ENCODE results near the gene EFCAB11. TPM values are rescaled to one million over a fixed set of nuclear protein-coding genes. Genes with fewer than 3 reads are reported as not detected.

The EFCAB11 gene
- total RNA-seq, 2 experiments from 2014 or later = 7.0 to 9.5 TPM

- intact Hi-C loops (cut with micrococcal nuclease) = no loop called here
- no peak for DNase-seq
Measured at GRCh38 chr14:89747126-89747525, 207.4 kb downstream of the EFCAB11 start.

DNA sequence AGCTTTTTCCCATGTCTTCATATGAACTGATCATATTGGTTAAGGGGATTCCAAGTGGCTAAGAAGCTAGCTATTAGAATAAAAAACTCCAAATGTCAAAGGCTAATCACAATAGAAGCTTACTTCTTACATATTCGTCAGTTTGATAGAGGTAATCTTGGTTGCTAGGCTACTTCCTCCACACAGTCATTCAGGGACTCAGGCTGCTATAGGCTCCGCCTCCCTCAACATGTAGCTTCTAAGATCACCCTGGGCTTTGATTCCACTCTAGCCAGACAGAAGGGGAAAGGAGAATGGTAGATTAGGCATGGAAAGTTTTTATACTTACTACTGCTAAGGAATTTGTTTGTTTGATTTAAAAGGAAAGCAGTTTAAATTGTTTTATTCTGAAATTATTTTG lies 207.9 kb downstream of the EFCAB11 start:
- DNase-seq = peak; percentile 29

More at GRCh38 chr14:89747126-89747525, 207.4 kb downstream of the EFCAB11 start:
- Mint-ChIP-seq H3K27ac (no peak overlapping the region), H3K4me1 (ENCODE audit: low read depth) (peaks cover 25% of the 10 kb centered on the region), H3K4me3 (no peak overlapping the region), H3K36me3 (ENCODE audit: low read depth) (no peaks in the 10 kb centered on the region), H3K27me3 (ENCODE audit: low read depth) (no peaks in the 10 kb centered on the region), H3K9me3 (peaks cover 16% of the 10 kb centered on the region)
- CTCF ChIA-PET = no interaction called here

GRCh38 chr14:89746135-89746534 lies 208.4 kb downstream of the EFCAB11 start:
- intact Hi-C loops (cut with micrococcal nuclease) = no loop called here

More for the DNA sequence above, 207.9 kb downstream of the EFCAB11 start:
- intact Hi-C loops (cut with micrococcal nuclease) = no loop called here
- CTCF ChIA-PET = interaction anchor here (0.6 kb wide), 1 partner anchor 178 kb away, joined by 3 read pairs; no protein-coding TSS in a partner anchor
- Mint-ChIP-seq H3K27ac (no peak overlapping the region), H3K36me3 (ENCODE audit: low read depth) (no peaks in the 10 kb centered on the region), H3K4me1 (ENCODE audit: low read depth) (peaks cover 22% of the 10 kb centered on the region), H3K4me3 (no peak overlapping the region), H3K9me3 (peaks cover 16% of the 10 kb centered on the region), H3K27me3 (ENCODE audit: low read depth) (no peaks in the 10 kb centered on the region)

More at GRCh38 chr14:89746135-89746534, 208.4 kb downstream of the EFCAB11 start:
- H3K27me3 Mint-ChIP-seq (ENCODE audit: low read depth) = no peaks in the 10 kb centered on the region
- no peaks in the 10 kb centered on the region for H3K36me3 Mint-ChIP-seq (ENCODE audit: low read depth)
- peaks cover 17% of the 10 kb centered on the region for H3K4me1 Mint-ChIP-seq (ENCODE audit: low read depth)
- no peak overlapping the region for H3K4me3 Mint-ChIP-seq
- no peak for DNase-seq
- CTCF ChIA-PET = interaction anchor here (0.6 to 1.4 kb wide), 4 partner anchors 25 to 393 kb away, joined by 3 read pairs; no protein-coding TSS in a partner anchor
- H3K27ac Mint-ChIP-seq = no peak overlapping the region
- peaks cover 16% of the 10 kb centered on the region for H3K9me3 Mint-ChIP-seq

Other genes starting within 250 kb of the EFCAB11 start
- gene TDP1, start 1.2 kb upstream of the EFCAB11 start, total RNA-seq = 10 to 100 TPM; 77.0 to 77.2 TPM
- not detected for gene KCNK13, start 107.3 kb upstream of the EFCAB11 start, total RNA-seq

Measured in activated naive CD4-positive, alpha-beta T cell treated with anti-CD3 and anti-CD28 coated beads for 36 hours (primary cell).